PC-3 (cell line): Measurements from ENCODE around the gene STPG2.

ENCODE experiments used
- CTCF ChIP-seq: fragments of 300-600 bp; sonication (generic); conservative IDR thresholded peaks from 2 replicates; pipeline ENCODE4 v1.5.1; 2017; ENCODE audit warnings: antibody characterized with exemption, low read depth, mild to moderate bottlenecking, low read length
- EZH2 ChIP-seq: fragments of 300-600 bp; sonication (generic); IDR thresholded peaks from one replicate; pipeline ENCODE4 v1.6.1; 2017; ENCODE audit warnings: antibody characterized with exemption, mild to moderate bottlenecking, low read length; ENCODE audit not compliant: unreplicated experiment
- EZH2phosphoT487 ChIP-seq: fragments of 300-600 bp; sonication (generic); IDR thresholded peaks from 2 replicates; pipeline ENCODE4 v1.6.1; 2018; ENCODE audit warnings: mild to moderate bottlenecking, antibody characterized with exemption, low read length, borderline replicate concordance

DNA sequence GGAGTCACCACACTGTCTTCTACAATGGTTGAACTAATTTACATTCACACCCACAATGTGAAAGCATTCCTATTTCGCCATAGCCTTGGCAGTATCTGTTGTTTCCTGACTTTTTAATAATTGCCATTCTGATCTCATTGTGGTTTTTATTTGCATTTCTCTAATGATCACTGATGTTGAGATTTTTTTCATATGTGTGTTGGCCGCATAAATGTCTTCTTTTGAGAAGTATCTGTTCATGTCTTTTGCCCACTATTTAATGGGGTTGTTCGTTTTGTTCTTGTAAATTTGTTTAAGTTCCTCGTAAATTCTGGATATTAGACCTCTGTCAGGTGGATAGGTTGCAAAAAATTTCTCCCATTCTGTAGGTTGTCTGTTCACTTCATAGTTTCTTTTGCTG lies 519.1 kb downstream of the STPG2 start:
- TF ChIP-seq CTCF = no peak
- TF ChIP-seq EZH2 = no peak
- TF ChIP-seq EZH2phosphoT487 = no peak
